HG03439 (cell line): ENCODE data around the gene FDPS.
"Not testable (repeated sequence)": the region's sequence is repeated elsewhere in the genome, so short reads cannot be mapped to it uniquely, and the experiment has no call there.

Experiments used
- ATAC-seq: cut with Tn5 transposase; IDR thresholded peaks from one replicate; pipeline ENCODE4 v1.9.1; 2021; ENCODE audit warnings: mild to moderate bottlenecking, moderate library complexity; ENCODE audit not compliant: unreplicated experiment

FDPS gene

GRCh38 chr1:155285063-155285462, 23.6 kb upstream of the FDPS start:
- ATAC-seq = no peak

DNA sequence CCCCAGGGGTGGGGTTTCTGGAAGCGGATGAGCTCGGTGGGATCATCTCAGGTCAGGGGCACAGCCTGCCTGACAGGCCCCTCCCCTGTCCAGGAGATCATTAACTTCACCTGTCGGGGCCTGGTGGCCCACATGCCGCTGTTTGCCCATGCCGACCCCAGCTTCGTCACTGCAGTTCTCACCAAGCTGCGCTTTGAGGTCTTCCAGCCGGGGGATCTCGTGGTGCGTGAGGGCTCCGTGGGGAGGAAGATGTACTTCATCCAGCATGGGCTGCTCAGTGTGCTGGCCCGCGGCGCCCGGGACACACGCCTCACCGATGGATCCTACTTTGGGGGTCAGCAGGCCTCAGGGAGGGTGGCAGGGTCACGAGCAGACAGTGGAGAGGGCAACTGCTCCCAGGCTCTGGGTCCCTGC, 23.0 kb upstream of the FDPS start:
- ATAC-seq = no peak

DNA sequence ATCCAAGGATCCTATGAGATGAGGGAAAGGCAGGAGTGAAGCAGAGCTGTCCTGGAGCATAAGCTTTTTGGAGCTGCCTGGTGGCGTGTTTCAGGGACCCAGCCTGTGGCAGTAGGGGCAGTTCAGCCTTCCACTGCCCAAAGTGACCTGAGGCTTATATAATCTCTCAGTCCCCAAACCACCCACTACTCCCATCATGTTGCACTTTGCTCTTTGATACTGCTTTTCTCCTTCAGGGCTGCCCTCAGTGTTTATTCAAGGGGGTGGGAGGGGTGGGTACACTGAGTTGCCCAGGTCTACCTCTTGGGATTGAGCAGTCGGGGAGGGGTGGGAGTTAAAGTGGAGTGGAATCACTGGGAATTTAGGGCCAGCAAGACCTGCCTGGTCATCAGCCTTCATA, 22.1 kb upstream of the FDPS start:
- ATAC-seq = no peak

GRCh38 chr1:155287987-155288543, 20.6 kb upstream of the FDPS start:
- no peak for ATAC-seq

DNA sequence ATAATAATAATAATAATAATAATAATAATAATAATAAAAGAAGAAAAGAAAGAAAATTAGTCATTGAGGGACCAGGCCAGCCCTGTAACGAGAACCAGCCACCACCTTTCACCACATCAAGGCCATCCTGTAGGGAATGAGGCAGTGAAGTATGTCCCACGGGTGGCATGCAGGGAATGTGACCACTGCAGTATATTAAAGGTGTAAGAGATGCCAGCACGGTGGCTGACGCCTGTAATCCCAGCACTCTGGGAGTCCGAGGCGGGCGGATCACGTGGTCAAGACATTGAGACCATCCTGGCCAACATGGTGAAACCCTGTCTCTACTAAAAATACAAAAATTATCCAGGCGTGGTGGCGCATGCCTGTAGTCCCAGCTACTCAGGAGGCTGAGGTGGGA, 17.7 kb upstream of the FDPS start:
- ATAC-seq = not testable (repeated sequence)

- ATAC-seq = no peak
Observed at GRCh38 chr1:155293086-155293749, 15.4 kb upstream of the FDPS start.

DNA sequence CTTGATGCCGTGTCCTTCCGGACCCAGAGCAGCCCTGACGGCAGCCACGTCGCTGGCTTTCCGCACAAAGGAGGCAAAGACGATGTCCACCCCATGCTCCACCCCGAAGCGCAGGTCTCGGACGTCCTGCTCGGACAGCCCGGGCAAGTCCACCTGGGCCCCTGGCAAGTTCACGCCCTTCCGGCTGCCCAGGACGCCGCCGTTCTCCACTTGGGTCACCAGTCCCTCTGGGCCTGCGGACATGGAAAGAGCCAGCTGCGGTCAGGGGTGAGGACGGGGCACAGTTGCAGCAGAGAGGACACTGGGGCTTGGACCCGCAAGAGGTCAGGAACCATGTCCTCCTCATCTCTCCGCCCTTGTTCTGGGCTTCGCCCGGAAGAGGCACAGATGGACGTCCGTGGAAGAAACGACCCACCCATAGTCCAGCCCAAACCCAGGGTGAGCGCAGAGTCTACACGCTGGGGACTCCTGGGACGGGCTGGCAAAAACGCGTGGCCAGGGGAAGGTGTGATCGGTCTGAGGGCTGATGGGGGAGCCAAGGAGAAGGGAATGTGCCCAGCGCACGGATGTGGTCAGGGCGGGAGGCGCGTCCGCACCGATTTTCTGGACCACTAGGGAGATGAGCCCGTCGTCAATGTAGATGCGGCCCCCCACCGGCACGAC, 14.0 kb upstream of the FDPS start:
- no peak for ATAC-seq

- ATAC-seq = no peak
Observed at GRCh38 chr1:155295183-155295941, 13.3 kb upstream of the FDPS start.

GRCh38 chr1:155295942-155296267, 12.8 kb upstream of the FDPS start:
- no peak for ATAC-seq

DNA sequence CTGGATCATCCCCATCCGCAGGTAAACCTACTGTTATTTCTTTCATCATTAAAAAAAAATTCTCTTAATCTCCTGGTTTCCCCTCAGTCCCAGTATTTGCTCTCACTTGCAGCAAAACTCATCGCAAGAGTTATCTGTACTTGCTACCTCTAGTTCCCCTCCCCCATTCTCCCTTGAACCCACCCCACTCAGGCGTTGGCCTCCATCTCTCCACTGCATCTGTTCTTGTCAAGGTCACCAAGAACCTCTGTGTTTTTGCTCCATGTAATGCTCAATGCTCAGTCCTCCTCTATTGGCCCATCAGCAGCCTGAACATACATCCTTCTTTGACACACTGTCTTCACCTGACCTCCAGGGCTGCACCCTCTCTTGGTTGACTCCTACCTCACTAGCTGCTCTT, 12.0 kb upstream of the FDPS start:
- no peak for ATAC-seq

- ATAC-seq = no peak
Observed at GRCh38 chr1:155297384-155297783, 11.3 kb upstream of the FDPS start.

DNA sequence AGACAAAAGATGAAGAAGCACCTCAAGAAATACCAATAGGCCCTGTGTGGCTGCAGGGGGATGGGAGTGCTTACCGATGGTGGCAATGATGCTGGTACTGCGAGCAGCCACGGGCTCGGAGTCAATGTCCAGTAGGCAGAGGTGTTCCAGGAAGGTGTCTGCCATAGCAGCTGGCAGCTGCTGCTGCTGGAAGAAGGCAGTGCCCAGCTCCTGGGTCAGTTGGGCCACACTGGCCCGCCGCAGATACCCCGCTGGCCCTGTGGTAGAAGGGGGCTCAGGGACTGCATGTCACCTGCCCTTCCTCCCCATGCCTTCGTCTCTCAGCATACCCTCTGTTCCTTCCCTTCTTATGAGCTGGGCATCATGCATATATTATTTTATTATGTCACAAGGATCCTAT, 8.6 kb upstream of the FDPS start:
- no peak for ATAC-seq

GRCh38 chr1:155300553-155301329, 7.9 kb upstream of the FDPS start:
- no peak for ATAC-seq

DNA sequence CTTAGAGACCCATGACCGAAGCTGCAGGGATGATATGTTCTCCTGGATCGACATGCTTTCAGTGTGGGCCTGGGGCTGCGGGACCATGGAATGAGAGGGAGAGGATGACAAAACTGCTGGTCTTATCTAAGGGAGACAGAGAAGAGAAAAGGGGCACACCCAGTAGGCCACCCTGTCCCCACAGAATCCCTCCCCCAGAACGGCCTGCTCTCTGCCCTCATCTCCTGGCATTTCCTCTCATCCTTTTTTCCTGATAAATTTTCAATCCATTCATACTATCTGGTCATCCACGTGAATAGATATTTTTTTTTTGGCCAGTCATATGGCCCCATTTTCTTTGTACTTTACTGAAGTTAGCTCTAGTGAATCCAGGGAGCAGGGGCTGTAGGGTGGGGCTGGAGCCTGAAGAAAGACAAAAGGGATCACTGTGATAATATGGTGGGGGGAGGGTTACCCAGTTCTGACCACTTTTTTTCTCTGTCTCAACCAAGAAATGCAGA, 7.3 kb upstream of the FDPS start, which contains the start of gene PKLR:
Gene PKLR, minus strand, starts transcription at position 97 of the 500 bp plus-strand sequence. Its CDS starts 43 bp downstream, at position 54.
- ATAC-seq = no peak

GRCh38 chr1:155304558-155305063, 4.1 kb upstream of the FDPS start:
- no peak for ATAC-seq

DNA sequence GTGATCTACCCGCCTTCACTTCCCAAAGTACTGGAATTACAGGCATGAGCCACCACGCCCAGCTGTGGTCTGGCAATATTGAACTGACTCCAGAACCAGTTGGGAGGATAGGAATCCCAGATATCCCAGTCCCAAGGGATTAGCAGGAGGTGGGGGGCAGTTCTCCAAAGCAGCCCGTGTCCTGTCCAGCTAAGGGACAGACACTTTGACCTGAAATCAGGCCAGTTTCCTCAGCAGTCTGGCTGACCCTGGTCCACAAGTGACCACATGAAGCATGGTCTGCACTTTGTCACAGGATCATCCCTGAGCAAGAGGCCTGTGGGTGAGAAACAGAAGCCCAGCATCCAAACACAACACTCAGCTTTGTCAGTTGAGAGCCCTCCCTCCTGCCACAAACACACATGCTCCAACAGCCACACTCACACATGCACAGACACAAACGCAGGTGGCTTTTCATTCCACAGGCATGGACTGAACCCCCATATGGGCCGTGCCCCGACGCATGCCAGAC, 2.7 kb upstream of the FDPS start:
- no peak for ATAC-seq

GRCh38 chr1:155307247-155307740, 1.4 kb upstream of the FDPS start:
- no peak for ATAC-seq

GRCh38 chr1:155309423-155310021, 856 bp downstream of the FDPS start:
- ATAC-seq = no peak

DNA sequence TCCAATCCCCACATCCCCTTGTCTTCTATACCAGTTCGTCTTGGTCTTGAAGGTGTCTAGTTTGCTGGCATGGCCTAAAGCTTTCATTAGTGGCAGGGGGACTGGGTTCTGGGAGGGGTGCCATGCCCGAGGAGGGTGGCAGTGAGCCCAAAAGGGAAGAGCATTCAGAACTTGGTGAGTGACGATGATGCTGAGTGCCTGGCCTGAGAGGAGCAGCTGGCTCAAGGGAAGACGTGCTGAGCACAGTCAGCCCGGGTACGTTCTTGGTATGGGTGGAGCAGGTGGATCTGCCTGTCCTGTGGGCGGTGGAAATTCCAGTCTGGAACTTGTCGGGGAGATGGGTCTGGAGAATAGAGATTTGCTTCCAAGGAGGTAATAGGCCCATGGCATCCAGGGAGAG, 4.6 kb downstream of the FDPS start:
- ATAC-seq = no peak

- no peak for ATAC-seq
Observed at GRCh38 chr1:155316922-155317321, 8.3 kb downstream of the FDPS start.
